DMS53 treated with DMSO at 0.1 percent for 48 hours (cell line): Measurements from ENCODE around the gene MIPEP.
"Not testable (repeated sequence)": the region's sequence is repeated elsewhere in the genome, so short reads cannot be mapped to it uniquely, and the experiment has no call there.

ENCODE experiments used
- DNase-seq: peaks from one replicate; lab custom pipeline; 2025; ENCODE audit not compliant: unreplicated experiment; lab: John Stamatoyannopoulos, UW

Gene MIPEP

DNA sequence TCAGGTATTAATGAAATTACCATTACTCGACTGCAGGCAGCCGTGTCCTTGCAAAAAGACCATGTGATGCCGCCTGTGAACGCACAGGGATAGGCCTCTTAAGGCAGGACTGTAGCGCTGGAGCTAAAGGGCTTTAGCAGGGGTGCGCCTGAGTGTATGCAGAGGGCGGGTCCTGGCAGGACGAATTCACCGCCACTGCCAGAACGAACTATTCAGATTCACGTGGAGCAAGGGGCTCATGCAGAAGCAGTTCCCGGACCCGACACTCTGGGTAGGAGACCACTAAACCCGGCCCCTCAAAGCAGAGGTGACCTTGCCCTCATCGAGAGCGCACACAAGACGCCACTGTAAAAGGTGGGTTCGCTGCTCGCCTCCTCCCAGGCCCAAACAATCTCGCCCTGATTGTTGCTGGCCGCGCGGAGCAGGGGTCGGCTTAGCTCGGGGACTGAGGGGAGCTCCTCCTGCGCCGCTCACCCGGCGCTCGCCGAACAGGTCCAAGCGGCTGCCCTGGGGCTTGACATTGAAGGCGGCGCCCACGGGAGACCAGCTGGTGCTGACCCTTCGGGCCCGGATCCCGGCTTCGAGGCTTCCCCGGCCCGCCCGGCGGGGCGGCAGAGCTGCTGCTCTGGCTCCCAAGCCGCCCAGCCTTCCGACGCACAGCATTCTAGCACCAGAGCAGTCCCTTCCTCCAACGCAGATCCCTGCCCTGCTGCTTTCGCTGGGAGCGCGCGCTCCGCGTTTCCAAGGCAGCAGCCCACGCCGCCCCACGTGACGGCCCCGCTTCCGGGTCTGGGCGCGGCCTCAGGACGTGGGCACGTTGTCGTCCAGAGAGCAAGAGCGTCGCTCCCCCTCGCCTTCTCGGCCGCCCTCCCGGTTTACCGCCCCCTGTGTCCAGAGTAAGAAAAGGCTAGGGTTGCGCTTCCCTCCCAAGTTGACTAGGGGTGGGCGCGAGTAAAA, at the start of gene MIPEP:
Gene MIPEP, minus strand, starts transcription at position 743 of the 957 bp plus-strand sequence. Its CDS starts 80 bp downstream, at position 663.
- peak; percentile 92 for DNase-seq

DNA sequence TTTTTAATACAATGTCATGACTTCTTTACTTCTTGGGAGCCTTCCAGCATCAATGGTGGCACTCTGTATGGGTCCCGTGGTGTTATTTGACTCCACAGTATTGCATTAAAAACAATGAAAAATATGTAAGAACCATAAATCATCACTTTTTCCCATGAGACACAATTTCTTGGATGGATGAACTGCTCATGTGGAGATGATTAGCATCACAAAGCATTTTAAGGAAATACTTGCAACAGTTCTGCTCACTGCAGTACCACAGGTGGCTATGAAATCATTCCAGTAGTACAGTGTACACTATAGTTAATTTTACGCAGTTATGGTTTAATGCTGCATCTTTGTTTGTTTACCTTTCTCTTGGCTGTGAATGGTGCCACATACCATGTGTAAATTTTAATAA, 45.3 kb upstream of the MIPEP start:
- DNase-seq: no peak

DNA sequence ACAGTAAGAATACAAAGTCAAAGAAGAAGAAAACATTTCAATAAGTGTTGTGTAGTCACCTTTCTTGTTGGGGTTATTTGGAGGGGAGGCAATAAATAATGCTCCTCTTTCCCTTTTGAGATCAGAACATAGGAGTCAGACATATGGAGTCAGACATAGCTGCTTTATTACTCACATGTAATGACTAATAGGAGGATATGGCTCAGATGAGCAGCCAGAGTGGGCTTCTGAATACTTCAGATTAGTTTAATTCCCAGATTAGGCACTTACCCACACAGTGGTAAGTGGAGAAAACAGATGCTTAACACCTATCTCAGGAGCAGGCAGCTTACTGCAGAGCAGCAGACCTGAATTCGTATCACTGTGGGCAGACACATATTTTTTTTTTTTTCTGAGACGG, 39.8 kb upstream of the MIPEP start:
- DNase-seq: no peak

DNA sequence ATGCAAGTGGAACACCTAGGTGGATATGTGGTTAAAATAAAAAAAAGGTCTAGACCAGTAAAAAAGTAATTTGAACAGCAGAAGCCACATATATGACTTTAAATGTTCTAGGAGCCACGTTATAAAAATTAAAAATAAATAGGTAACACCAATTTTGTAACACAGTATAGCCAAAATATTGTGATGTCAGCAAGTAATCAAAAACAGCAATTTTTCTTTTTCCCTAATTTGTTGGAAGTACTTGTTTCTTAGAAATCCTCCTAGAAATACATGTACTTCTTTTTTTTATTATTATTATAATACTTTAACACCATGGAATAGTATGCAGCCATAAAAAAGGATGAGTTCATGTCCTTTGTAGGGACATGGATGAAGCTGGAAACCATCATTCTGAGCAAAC, 33.8 kb upstream of the MIPEP start:
- DNase-seq: no peak

DNA sequence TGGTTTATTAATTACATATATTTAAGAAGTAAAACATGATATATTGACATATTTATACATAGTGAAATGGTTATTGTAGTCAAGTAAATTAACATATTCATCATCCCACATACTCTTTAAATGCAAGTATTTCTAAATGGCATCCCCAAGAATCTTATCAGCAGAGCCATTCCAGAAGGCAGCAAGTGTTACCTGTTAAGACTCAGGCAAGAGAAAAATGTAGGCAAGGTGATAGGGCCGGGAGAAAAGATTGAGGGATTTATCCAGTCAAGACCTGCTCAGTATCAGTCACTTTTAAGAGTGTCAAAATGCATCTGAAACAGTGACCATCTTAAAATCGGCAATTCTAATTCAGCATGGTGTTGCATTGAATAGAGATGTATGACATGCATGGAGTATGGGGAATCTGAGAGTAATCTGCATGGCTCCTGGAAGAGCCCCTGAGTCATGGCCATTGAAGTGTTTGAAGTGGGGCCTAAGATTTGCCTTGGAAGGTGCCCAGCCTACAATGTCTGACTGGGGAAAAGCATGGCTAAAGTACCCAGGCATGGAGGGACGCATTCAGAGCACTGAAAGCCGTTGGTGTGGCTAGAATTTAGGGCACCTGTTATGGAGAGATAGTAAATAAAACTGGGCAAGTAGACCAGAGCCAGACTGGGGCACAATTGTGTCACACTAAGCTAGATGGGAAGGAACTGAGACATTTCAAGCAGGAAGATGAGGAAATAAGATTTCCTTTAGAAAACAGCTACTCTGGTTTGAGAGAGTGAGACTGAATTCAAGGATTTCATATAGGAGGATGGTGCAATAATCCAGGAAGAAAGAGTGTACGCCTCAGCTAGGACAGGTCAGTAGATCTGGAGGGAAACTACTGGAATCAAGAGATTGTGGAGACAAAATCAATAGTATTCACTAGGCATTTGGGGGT, 33.1 kb upstream of the MIPEP start:
- DNase-seq: peak; percentile 20

DNA sequence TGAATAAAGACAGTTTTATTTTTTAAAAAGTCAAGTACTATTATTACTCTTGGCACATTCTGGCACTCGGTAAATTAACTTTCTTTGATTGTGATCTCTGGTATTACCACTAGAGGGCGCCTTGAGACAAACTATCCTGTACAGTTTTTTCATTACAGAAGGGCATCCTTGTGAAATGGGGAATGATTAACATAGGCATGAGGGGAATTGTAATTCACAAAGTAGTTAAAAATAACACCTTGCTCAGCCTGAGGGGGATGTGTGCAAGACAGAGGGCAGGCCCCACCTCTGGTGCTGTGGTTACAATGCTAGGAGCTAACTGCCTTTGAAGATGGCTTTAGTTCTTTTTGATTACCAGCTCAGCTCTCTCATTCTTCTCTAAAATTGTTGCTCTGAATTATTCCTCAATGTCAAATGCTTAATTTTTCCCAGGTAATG, 32.3 kb upstream of the MIPEP start:
- DNase-seq: peak; percentile 46

DNA sequence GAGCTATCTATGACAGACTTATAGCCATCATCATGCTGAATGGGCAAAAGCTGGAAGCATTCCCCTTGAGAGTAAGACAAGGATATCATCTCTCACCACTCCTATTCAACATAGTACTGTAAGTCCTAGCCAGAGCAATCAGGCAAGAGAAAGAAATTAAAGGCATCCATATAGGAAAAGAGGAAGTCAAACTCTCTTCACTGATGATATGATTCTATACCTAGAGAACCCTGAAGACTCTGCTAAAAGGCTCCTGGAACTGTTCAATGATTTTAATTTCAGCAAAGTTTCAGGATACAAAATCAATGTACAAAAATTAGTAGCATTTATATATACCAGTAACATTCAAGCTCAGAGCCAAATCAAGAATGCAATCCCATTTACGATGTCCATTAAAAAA, 29.8 kb upstream of the MIPEP start:
- no peak for DNase-seq

DNA sequence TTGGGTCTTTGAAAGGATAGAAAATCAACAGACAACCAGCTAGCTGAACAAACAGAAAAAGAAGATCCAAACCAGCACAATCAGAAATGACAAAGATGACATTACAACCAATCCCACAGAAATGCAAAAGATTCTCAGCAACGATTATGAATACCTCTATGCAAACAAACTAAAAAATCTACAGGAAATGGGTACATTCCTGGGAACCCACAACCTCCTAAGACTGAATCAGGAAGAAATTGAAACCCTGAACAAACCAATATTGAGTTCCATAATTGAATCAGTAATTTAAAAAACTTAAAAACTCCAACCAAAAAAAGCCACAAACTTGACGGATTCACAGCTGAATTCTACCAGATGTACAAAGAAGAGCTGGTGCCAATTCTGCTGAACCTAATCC, 29.0 kb upstream of the MIPEP start:
- DNase-seq: no peak

DNA sequence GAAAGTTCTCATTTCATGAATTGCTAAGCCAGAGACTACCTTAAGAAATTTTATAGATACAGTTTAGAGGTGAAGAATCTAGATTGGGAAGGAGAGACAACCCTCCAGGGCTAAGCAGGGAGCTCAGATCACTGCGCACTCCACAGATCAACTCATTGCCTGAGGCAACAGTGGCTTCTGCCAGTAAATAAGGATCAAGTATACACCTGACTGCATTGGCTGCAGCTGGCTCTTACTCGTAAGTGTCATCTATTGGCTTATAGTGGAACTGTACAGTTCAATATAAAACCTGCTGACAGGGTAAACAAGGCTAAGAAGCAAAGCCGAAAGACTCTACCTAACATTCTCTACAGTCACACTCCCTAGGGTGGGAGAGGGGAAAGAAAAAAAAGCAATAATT, 26.1 kb upstream of the MIPEP start:
- DNase-seq: peak; percentile 58

DNA sequence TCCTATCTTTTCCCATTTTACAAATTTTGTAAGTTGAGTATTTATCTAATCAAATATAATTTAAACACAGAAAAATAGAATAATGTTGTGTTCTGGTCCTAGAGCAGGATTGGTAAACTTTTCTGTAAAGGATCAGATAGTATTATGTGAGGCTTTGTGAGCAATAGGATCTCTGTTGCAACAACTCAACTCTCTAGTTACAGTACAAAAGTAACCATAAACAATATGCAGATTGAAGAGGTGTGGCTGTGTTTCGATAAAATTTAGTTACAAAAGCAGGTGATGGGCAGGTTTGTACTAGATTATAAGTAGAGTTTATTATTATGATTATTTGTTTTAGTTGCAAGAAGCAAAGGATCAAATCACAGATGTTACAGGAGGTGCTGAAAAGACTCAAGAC, 23.3 kb upstream of the MIPEP start:
- DNase-seq: no peak

DNA sequence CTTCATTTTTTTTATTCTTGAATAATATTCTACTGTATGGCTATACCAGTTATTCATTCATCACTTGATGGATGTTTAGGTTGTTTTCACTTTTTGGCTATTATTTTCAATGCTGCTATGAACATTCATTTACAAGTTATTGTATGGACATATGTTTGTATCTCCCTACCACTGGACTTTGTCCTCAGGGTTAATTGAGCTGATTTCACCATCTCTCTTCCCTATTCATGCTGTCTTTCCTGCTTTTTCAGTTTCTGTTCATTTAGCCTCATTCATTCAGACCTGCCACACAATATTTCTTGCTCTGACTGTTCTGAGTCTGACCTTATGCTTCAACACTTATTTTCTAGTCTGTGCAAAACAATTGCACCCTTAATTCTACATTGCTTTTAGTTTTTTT, 20.4 kb upstream of the MIPEP start:
- no peak for DNase-seq

DNA sequence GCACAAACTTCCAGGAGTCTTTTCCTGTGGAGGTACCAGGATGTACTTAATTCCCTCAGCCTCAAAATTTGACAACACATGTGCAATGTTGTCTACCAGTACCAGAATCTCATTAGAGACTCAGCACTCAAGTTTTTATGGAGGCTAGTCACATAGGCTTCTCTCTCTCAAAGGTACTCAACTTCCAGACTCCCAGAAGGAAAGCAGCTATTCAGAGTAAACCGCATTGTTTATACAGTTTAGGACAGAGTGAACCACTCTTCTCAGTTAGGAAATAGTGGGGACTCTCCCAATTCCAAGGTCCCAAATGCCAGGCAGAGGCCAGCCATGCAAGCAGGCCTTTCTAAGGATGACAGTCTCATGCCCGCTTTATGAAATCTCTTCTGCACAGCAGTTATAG, 16.6 kb upstream of the MIPEP start:
- no peak for DNase-seq

DNA sequence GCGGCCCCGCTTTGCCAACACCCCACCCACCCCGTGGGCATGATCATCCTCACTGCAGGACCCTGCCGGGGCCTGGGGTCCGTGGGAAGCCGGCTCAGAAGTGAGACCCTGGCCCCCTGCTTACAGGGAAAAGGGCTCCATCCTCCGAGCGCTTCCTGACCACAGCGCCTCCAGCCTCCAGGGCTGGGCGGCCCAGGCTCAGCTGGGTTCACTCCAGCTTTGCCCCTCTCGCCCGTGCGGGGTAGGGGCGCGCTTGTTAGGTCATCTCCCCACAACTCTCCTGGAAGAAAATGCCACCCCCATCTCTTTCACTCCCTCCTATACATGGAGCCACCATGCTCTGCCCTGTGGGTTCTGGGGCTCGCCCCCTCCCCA, 14.7 kb upstream of the MIPEP start:
- no peak for DNase-seq

DNA sequence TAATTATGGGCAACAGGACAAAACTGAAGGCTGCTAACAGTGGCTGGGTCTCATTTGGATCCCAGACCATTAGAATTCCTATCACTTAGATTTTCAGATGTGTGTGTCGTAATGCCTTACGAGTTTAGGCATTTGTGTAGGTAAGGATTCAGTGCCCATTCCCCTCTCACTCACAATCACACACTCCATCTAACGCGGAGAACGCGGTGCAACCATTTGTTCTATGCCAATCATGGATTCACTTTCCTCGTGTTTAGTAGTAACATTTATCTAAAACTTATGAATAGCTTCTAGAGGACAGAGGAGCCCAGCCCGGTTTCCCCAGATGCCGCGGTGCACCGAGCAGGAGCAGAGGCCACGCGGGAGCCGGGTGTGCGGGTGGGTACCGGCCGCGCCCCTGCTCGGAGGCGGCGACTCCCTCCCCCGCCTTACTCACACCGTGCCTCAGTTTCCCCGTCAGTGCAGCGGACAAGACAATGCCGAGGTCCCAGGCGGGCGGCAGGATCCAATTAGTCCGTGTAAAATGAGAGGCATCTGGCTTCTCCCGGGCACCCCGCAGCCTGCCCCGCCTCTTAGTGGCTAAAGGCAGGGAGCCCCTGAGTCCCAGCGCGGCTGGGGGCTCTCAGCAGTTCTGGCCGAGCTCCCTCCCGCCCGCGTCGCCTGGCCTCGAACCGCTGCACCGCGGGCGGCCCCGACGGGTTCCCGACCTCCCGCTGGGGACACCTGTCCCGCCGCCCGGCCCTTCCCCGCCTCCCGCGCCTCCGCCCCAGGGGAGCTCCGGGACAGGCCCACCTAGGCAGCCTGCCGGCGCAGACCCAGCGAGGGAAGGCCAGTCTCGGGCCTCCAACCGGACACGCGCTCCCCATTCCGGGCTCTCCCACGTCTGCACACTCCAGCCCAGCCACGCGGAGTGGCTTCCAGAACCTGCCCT, 14.0 kb upstream of the MIPEP start:
- DNase-seq: no peak

DNA sequence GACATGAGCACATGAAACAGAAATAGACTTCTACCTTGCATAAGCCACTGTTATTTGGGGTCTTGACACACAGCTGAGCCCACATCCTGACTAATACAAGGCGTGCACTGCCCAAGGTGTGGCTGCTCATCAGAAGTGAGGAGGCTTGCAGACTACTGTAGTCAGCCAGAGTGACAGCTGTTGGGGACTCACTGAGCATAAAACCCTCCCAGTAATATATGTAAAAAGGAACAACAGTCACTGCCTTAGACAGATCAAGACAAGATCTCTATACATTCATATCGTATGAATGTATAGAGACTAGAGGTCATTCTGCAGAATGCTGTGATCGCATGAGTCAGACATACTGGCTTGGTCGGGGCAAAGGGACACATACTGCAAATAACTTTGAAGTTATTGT, 12.2 kb upstream of the MIPEP start:
- no peak for DNase-seq

DNA sequence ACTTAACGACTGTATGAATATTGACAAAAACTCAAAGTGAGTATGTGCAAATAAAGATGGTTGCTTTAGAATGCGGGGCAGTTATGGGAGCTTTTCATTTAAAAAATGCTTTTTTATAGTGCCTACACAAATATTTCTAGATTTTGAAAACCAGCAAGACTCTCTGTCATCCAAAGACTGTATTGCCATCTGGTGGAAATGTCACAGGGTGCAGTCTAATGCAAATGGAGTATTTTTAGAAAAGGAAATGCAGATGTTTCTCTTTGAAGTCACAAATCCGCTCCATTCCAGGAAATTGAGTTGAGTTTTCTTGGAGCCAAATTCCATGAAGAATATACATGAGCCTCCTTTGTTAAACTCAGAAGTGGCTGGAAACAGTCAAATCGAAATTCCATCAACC, 10.4 kb upstream of the MIPEP start:
- peak; percentile 28 for DNase-seq

DNA sequence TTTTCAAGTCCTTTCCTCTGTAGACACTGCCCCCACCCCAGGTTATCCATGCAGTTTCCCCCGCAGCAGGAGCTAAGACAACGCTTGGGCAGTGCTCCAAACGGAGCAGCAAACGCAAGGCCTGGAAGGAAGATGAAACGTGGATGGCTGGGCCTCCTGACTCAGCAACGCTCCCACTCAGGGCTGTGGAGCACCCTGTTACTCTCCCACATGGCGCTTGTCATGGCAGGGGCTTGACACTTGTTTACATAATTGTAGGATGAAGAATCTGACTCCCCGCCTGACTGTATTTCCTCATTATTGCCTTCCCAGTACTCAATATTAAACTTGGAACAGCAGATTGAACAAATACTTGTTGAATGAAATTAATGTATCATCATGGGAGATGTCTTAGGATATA, 8.9 kb upstream of the MIPEP start:
- DNase-seq: no peak

DNA sequence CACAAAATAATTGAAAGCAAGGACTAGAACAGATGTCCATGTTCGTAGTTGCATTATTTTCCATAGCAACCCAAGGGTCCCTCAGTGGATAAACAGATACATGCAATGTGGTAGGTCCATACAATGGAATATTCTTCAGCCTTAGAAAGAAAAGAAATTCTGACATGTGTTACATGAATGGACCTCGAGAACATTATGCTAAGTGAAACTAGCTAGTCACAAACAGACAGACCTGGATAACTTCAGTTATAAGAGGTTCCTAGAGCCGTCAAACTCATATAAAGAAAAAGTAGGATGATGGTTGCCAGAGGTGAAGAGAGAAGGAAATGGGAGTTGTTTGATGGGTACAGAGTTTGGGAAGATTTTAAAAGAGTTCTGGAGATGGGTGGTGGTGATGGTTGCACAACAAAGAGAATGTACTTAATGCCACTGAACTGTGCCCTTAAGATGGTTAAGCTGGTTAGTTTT, 8.3 kb upstream of the MIPEP start, which contains the start of gene C1QTNF9B:
Gene C1QTNF9B, minus strand, starts transcription at position 51 of the 468 bp plus-strand sequence.
- not testable (repeated sequence) for DNase-seq

DNA sequence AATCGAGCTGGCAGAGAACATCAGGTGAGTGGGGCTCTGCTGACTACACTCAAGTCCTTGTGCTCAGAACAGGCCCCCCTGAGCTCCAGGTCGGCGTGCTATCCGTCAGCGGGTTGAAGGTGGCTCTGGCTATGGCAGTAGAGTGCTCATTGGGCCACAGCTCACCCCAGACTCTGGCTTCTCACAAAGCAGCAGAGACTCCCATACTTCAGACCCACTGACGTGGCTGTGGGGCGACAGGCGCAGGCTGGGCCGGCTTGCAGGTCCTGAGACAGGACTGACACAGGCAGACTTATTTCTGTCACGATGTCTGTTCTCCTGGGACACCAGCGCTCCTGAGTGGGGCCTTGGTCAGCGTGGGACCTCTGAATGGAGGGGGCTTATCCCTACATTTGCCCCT, 5.5 kb upstream of the MIPEP start:
- DNase-seq: not testable (repeated sequence)

DNA sequence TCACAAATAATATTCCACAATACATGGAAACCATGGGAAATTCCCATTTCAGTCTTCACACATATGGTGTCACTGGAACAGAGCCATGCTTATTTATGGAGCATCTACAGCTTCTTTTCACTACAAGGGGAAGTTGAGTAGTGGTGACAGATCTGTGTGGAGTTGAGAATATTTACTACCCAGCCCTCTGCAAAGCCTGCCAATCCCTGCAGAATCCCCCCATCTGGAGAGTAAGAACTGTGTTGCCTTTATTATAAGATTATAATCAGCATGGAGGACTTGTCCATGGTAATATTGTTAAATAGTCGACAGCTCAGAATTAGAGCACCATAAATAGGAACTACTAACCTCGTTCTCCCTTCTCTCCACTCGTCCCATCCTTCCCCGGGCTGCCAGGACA, 4.6 kb upstream of the MIPEP start:
- DNase-seq: not testable (repeated sequence)
